Renal cortical epithelial cell (primary cell): ENCODE measurements around the gene IL4I1. TPM values are rescaled to one million over a fixed set of nuclear protein-coding genes. Genes with fewer than 3 reads are reported as not detected.

Experiments used
- DNase-seq: peaks from one replicate; pipeline ENCODE4 v3.0.0-alpha.2; 2011; ENCODE audit warnings: low read depth
- total RNA-seq: library from RNA; depleted of rRNA; stranded (reverse); fragments of >200 nt; gene quantifications from 2 replicates; pipeline ENCODE4 v1.2.3, GENCODE V29; 2014

Gene IL4I1
- total RNA-seq, 1 donor from 2014 or later, result 4.9 TPM

- no peak for DNase-seq
These were observed 32.8 kb downstream of the IL4I1 start for GRCh38 chr19:49863935-49864320.

- DNase-seq, result no peak
These were observed 33.3 kb downstream of the IL4I1 start for GRCh38 chr19:49863254-49863934.

- no peak for DNase-seq
These were observed 34.1 kb downstream of the IL4I1 start for GRCh38 chr19:49862391-49863253.

GRCh38 chr19:49861541-49862378, 34.9 kb downstream of the IL4I1 start:
- no peak for DNase-seq

- no peak for DNase-seq
These were observed 35.6 kb downstream of the IL4I1 start for GRCh38 chr19:49861107-49861506.

- no peak for DNase-seq
These were observed 36.2 kb downstream of the IL4I1 start for GRCh38 chr19:49860336-49861102.

- DNase-seq, result no peak
These were observed 36.9 kb downstream of the IL4I1 start for GRCh38 chr19:49859682-49860335.

GRCh38 chr19:49858088-49858985, 38.4 kb downstream of the IL4I1 start:
- no peak for DNase-seq

GRCh38 chr19:49857838-49858087, 38.9 kb downstream of the IL4I1 start:
- DNase-seq, result no peak

GRCh38 chr19:49857061-49857837, 39.4 kb downstream of the IL4I1 start:
- no peak for DNase-seq

- DNase-seq, result no peak
These were observed 40.1 kb downstream of the IL4I1 start for GRCh38 chr19:49856574-49857021.

GRCh38 chr19:49855676-49856573, 40.8 kb downstream of the IL4I1 start:
- DNase-seq, result no peak

- no peak for DNase-seq
These were observed 41.4 kb downstream of the IL4I1 start for GRCh38 chr19:49855277-49855675.

GRCh38 chr19:49854378-49855263, 42.1 kb downstream of the IL4I1 start:
- DNase-seq, result no peak

GRCh38 chr19:49853852-49854377, 42.8 kb downstream of the IL4I1 start:
- DNase-seq, result no peak

GRCh38 chr19:49852631-49853126, 44.0 kb downstream of the IL4I1 start:
- no peak for DNase-seq
